Thoracic aorta (tissue), 2 donors: ENCODE data around the gene ITIH3. TPM values are rescaled to one million over a fixed set of nuclear protein-coding genes. Genes with fewer than 3 reads are reported as not detected.

Experiments used
- ATAC-seq: fragments of 150-250 bp; one replicate; pipeline ENCODE4 v1.8.0; 2017; ENCODE audit warnings: low read depth; ENCODE audit not compliant: insufficient number of reproducible peaks, low FRiP score
- DNase-seq: peaks from one replicate; pipeline ENCODE4 v3.0.0-alpha.2; 2020; ENCODE audit warnings: low spot score
- H3K27ac ChIP-seq, 2 donors: fragments of 200-600 bp; sonication (generic); 1 replicate in 1 of 2; 2 replicates in 1 of 2; pipeline ENCODE4 v1.5.1; 2016; ENCODE audit warnings: mild to moderate bottlenecking in 2 of 2, moderate library complexity in 2 of 2
- H3K27me3 ChIP-seq: fragments of 200-600 bp; sonication (generic); replicated peaks from 2 replicates; pipeline ENCODE4 v1.6.0; 2016; ENCODE audit warnings: mild to moderate bottlenecking; ENCODE audit not compliant: insufficient read depth
- H3K36me3 ChIP-seq: fragments of 200-600 bp; sonication (generic); one replicate; pipeline ENCODE4 v1.5.1; 2016
- H3K4me1 ChIP-seq, 2 donors: fragments of 200-600 bp; sonication (generic); 1 replicate in 1 of 2; 2 replicates in 1 of 2; pipeline versions ENCODE4 v1.5.1 to v1.6.0; 2016; ENCODE audit warnings: low read depth in 2 of 2, mild to moderate bottlenecking in 1 of 2; ENCODE audit not compliant: control insufficient read depth in 1 of 2
- H3K4me3 ChIP-seq: fragments of 200-600 bp; sonication (generic); 2 replicates; pipeline ENCODE4 v1.5.1; 2016; ENCODE audit warnings: mild to moderate bottlenecking
- H3K9me3 ChIP-seq: fragments of 200-600 bp; sonication (generic); 2 replicates; pipeline ENCODE4 v1.5.1; 2016
- CTCF ChIP-seq: fragments of 200-600 bp; sonication (generic); IDR thresholded peaks from one replicate; pipeline ENCODE4 v1.5.1; 2019; ENCODE audit warnings: antibody characterized with exemption
- total RNA-seq, 2 donors: library from RNA; depleted of rRNA; stranded (reverse); fragments of >200 nt; gene quantifications; one replicate each; pipeline versions ENCODE4 v1.1.0 to v1.2.3, GENCODE V29; 2016

ITIH3 gene
- total RNA-seq, 2 donors from 2014 or later, result 2.6 to 14.2 TPM

GRCh38 chr3:52851348-52851747 lies 56.8 kb downstream of the ITIH3 start:
- H3K4me3 ChIP-seq, result no peak overlapping the region
- peak; percentile 46 for TF ChIP-seq CTCF
- H3K27me3 ChIP-seq, result no peaks in the 10 kb centered on the region
- H3K36me3 ChIP-seq, result peaks cover 32% of the 10 kb centered on the region
- no peaks in the 10 kb centered on the region for H3K9me3 ChIP-seq
- H3K4me1 ChIP-seq, result peaks cover 0 to 3% of the 10 kb centered on the region in 2 donors
- ATAC-seq (no peak), DNase-seq (no peak)
- no peak overlapping the region for H3K27ac ChIP-seq

GRCh38 chr3:52852419-52852818 lies 57.8 kb downstream of the ITIH3 start:
- peaks cover 29% of the 10 kb centered on the region for H3K36me3 ChIP-seq
- no peak for ATAC-seq

GRCh38 chr3:52854013-52854412 lies 59.4 kb downstream of the ITIH3 start:
- peaks cover 23% of the 10 kb centered on the region for H3K36me3 ChIP-seq
- ATAC-seq (no peak), DNase-seq (no peak)
- TF ChIP-seq CTCF, result no peak
- H3K27me3 ChIP-seq, result no peaks in the 10 kb centered on the region
- H3K4me3 ChIP-seq, result no peak overlapping the region
- peaks cover 0 to 4% of the 10 kb centered on the region in 2 donors for H3K4me1 ChIP-seq
- H3K9me3 ChIP-seq, result no peaks in the 10 kb centered on the region
- no peak overlapping the region for H3K27ac ChIP-seq

More at GRCh38 chr3:52852419-52852818, 57.8 kb downstream of the ITIH3 start:
- H3K9me3 ChIP-seq, result no peaks in the 10 kb centered on the region
- H3K4me1 ChIP-seq, result peaks cover 0 to 4% of the 10 kb centered on the region in 2 donors
- H3K27me3 ChIP-seq, result no peaks in the 10 kb centered on the region
- TF ChIP-seq CTCF, result no peak
- H3K27ac ChIP-seq, result no peak overlapping the region
- no peak overlapping the region for H3K4me3 ChIP-seq
- no peak for DNase-seq

- H3K4me3 ChIP-seq, result no peak overlapping the region
- TF ChIP-seq CTCF, result no peak
- DNase-seq (no peak), ATAC-seq (no peak)
- peaks cover 13% of the 10 kb centered on the region for H3K36me3 ChIP-seq
- H3K27me3 ChIP-seq, result no peaks in the 10 kb centered on the region
- peaks cover 0 to 4% of the 10 kb centered on the region in 2 donors for H3K4me1 ChIP-seq
- H3K9me3 ChIP-seq, result no peaks in the 10 kb centered on the region
- no peak overlapping the region for H3K27ac ChIP-seq
Measured at GRCh38 chr3:52856666-52857065, 62.1 kb downstream of the ITIH3 start.

- Histone ChIP-seq H3K4me3 (no peak overlapping the region), H3K9me3 (no peaks in the 10 kb centered on the region), H3K27ac (no peak overlapping the region), H3K4me1 (peaks cover 0 to 4% of the 10 kb centered on the region in 2 donors), H3K36me3 (peaks cover 8% of the 10 kb centered on the region), H3K27me3 (no peaks in the 10 kb centered on the region)
- no peak for ATAC-seq
- no peak for TF ChIP-seq CTCF
- no peak for DNase-seq
Measured at GRCh38 chr3:52857133-52857532, 62.5 kb downstream of the ITIH3 start.
